HG02623 (cell line): Measurements from ENCODE around the gene DSCAML1.

Experiments
- ATAC-seq: cut with Tn5 transposase; IDR thresholded peaks from one replicate; pipeline ENCODE4 v1.9.1; 2021; ENCODE audit warnings: moderate library complexity; ENCODE audit not compliant: unreplicated experiment

DSCAML1 gene

DNA sequence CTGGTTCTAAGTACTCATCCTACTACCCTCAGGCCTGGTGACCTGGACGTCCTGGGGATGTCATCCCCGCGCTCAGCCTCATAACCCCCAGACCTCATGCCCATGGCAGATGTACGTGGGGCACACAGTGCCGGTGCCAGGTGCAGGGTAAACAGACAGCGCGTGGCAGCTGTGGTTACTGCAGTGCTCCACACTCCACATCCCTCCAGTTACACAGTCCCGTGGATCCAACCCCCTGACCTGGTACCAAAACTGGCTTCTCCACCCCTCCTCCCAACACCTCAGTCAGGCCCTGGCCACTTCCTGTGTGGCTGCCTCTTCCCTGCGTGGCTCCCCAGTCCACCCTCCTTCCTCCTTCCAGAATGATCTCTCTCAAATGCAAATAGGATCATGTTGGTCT lies 95.2 kb downstream of the DSCAML1 start:
- no peak for ATAC-seq

DNA sequence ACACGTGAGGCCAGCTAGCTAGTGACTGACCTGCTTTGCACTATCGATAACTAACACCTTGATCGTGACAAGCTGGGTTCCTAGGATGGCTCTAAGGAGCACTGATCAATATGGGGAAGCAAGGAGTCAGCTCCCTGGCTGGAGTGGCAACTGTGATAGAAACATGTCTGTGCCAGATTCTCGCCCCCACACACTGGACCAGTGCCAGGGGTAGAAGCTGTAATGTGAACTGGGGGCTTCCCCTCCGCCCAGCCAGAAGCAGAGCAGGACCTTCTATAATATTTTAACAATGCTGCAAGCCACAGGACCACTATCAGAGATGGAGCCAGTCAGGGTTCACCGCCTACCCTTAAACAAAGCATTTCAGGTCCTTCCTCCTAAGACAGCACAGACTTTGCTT lies 96.5 kb downstream of the DSCAML1 start:
- ATAC-seq = no peak

- no peak for ATAC-seq
Observed at GRCh38 chr11:117697319-117697718, 99.7 kb downstream of the DSCAML1 start.

DNA sequence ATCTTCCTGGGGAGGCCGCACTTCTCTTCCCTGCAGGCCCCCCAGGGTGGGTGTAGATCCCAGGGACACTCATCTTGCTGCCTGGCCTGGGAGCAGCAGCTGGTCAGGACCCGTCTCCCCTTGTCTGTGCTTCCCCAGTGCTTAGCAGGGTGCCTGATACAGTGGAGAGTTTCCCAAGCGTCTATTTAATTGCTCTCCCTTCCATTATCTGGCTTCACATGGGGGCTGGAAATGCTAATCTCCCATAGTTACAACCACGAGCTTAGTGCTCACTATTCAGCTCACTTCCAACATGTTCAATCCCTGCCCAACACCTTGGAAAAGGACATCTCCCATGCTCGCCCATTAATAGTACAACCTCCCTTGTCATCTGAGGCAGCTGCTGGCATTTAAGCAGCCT lies 100.5 kb downstream of the DSCAML1 start:
- ATAC-seq = no peak

DNA sequence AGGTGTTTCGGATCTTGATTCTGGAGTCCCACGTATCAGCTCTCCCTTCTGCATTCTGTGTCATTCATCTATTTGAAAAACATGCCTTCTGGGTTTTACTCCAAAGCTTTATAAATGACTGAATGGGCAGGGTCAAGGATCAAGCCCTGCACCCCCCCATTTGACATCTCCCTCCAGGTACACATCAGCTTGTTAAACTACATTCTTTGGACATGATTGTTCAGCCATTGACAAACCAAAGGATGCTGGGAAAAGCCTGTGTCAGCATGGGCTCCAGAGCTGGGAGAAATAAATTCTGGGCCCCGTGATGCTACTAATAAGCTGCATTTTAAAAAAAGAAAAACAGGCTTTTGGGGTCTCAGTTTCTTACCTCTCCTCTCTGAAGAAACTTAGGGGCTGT lies 103.7 kb downstream of the DSCAML1 start:
- no peak for ATAC-seq

- ATAC-seq = no peak
Observed at GRCh38 chr11:117691516-117691915, 105.5 kb downstream of the DSCAML1 start.

DNA sequence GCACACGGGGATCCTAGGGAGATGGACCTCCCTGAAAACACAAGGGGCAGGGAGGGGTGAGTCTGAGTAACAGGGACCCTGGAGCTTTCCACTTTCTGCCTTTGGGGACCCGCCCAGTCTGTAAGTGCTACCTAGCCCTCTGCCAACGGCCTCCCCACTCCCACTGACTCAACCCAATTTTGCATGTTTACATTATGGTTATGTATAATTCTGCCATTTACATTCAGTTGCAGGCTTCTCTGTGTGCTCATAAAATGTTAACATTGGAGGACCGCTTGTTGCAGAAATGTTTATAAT lies 105.8 kb downstream of the DSCAML1 start:
- ATAC-seq = no peak

- ATAC-seq = no peak
Observed at GRCh38 chr11:117690484-117691217, 106.4 kb downstream of the DSCAML1 start.

DNA sequence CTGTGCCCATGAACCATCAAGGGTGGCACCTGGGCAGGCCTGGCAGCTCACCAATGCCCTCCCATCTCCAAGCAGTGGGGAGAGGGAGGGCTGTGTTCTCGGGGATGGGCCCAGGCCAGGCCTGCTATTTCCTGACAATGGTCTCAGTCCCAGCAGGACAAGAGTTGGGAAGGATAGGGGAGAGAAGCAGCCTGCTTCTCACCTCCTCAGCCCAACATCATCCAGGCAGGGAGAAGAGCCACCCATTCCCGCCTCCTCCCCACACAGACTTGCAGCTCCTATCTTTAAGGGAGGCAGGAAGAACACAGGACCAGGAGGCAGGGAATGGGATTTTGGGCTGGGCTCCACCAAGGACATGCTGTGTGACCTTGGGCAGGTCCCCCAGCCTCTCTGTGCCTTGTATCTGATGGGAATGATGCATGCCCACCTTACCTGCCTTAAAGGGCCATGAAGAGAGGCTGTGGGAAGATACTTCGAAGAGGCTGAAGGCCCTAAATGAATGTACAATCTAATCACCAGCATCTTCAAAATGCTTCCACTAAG lies 108.7 kb downstream of the DSCAML1 start:
- no peak for ATAC-seq

DNA sequence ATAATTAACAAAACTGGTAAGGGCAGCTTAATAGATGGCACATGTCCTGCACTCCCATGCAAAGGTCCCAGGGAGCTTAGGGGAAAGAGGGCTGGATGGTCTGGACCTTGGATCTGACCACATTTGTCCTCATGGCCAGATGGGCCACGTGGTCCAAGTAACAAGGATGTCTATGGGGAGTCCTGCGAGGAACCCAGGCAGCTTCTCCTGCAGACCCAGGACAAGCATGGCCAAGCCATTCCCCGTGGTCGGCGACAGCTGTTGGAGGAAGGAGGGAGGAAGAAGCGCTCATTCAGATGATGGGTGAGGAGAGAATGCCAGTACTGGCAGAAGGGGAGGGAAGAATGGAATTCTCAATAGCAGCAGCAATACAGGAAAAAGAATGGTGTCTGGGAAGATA lies 109.2 kb downstream of the DSCAML1 start:
- ATAC-seq = no peak

DNA sequence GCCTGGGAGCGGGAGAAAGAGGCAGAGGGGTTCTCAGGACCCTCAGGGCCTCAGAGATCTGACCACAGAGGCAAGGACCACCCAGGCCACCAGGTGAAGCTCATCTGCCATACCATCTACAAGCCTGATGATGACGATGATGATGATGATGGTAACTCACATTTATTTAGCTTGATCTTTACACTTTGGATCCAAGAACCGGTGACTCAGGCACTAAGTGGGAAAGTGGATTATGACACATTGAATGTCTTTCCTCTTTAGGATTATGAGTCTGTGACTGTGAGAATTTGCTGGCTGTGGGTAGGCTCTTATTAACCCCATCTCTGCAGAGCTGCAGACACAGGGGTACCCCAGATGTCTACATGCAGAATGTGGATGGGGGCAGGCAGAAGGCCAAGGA lies 110.3 kb downstream of the DSCAML1 start:
- no peak for ATAC-seq

GRCh38 chr11:117685566-117685965 lies 111.5 kb downstream of the DSCAML1 start:
- no peak for ATAC-seq

GRCh38 chr11:117684731-117685130 lies 112.3 kb downstream of the DSCAML1 start:
- no peak for ATAC-seq

GRCh38 chr11:117684111-117684510 lies 112.9 kb downstream of the DSCAML1 start:
- no peak for ATAC-seq

GRCh38 chr11:117681438-117681837 lies 115.6 kb downstream of the DSCAML1 start:
- ATAC-seq = no peak

DNA sequence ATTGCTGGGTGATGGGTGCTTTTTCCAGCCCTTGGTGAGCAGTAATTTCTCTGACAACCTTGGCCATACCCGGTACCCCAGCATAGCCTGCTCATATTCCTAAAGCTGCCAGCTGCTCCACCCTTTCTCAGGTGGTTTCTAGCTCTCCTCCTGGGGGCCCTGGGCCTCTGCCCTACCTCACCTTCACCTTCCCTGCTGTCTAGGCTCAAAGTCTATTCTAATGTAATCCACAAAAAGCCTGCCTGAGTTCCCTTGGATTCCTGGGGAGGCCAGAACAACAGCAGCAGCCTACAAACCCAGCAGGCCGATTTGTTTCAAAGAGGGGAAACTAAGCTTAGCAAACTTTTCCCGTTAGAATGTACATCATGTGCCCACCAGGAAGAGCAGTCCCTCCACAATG lies 117.6 kb downstream of the DSCAML1 start:
- no peak for ATAC-seq

- ATAC-seq = no peak
Observed at GRCh38 chr11:117678658-117679406, 118.2 kb downstream of the DSCAML1 start.

DNA sequence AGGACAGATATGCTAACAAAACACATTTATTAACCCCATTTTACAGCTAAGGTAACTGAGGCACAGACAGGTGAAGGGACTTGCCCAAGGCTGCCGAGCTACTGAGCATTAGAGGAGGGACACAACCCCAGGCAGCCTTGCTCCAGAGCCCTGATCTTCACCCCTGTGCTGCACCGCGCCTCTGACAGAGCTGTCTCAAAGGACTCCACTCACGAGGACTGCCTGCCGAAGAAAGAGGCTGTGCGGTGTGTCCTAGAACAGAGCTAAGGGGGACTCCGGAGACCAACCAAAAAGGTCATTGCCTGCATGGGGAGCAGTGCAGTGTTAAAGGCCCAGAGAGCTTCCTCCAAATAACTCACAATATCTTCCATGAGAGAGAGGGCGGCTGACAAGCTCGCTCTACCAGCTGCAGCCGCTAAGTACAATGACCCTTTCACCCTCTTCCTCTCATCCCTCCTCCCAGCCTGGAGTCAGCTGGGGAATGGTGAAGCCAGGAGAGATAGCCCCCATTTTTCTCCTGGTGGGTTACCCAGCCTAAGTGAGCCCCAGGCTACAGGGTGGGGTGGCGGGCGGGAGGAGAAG lies 119.2 kb downstream of the DSCAML1 start:
- ATAC-seq = no peak

- ATAC-seq = no peak
Observed at GRCh38 chr11:117676501-117676900, 120.5 kb downstream of the DSCAML1 start.

- no peak for ATAC-seq
Observed at GRCh38 chr11:117673602-117674001, 123.4 kb downstream of the DSCAML1 start.

DNA sequence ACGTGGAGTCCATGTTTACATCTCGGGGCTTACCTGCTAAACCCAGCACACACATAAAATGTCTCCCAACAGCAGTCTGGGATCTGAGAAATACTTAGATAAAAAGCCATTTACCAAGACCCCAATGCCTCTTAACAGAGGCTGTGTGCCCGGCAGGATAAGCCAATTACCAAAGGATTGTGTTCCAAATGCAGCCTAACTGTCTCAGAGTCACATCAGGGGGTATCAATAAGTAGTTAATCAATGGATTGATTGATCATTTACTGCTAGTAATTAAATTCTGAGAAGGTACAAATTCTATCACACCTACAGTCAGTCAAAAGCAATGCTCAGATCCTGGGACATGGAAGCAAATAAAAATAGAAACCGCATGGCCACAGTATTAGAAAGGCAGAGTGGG lies 125.6 kb downstream of the DSCAML1 start:
- ATAC-seq = no peak

DNA sequence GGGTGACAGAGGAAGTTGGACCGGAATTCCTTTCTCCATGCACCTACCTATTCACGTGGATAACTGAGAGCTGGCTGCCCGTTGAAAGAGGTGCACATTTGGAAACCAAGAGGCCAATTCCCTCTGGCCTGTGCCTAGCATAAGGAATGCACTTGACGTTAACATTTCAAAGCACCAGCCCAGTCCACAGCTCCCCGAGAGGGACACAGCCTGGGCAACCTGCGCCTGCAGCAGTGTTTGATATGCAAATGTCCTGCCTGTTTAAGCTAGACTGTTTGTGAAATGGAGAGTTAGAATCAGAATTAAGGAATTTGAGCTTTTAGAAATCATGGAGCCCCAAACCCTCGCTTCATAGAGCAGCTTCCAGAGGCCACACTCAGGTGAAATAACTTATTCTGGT lies 126.1 kb downstream of the DSCAML1 start:
- ATAC-seq = no peak
